ENCODE measurements around the gene RNF150. TPM values are rescaled to one million over a fixed set of nuclear protein-coding genes. Genes with fewer than 3 reads are reported as not detected.

Gene RNF150
- total RNA-seq, 1 donor from 2014 or later: 31.2 TPM

DNA sequence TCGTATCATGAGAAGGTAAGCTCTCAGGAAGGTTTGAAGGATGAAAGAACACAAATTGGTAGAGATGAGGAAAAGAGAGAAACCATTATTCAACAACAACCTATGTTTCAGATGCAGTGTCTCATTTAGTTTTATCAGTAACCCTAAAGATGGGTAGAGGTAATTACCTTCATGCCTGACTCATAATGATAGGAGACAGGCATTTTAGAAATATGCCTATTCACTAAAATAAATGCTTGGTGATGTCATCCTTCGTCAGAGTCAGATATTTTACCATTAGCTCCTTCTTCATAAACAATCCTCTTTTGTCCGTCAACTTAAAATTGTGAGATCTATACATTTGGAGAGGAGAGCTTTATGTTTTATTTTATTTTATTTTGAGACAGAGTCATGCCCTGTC, 21.5 kb upstream of the RNF150 start:
- H3K27me3 ChIP-seq: no peaks in the 10 kb centered on the region
- TF ChIP-seq, protein P1, sequence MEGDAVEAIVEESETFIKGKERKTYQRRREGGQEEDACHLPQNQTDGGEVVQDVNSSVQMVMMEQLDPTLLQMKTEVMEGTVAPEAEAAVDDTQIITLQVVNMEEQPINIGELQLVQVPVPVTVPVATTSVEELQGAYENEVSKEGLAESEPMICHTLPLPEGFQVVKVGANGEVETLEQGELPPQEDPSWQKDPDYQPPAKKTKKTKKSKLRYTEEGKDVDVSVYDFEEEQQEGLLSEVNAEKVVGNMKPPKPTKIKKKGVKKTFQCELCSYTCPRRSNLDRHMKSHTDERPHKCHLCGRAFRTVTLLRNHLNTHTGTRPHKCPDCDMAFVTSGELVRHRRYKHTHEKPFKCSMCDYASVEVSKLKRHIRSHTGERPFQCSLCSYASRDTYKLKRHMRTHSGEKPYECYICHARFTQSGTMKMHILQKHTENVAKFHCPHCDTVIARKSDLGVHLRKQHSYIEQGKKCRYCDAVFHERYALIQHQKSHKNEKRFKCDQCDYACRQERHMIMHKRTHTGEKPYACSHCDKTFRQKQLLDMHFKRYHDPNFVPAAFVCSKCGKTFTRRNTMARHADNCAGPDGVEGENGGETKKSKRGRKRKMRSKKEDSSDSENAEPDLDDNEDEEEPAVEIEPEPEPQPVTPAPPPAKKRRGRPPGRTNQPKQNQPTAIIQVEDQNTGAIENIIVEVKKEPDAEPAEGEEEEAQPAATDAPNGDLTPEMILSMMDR (IDR thresholded peaks at IDR 0.05): no peak
- H3K4me1 ChIP-seq: no peaks in the 10 kb centered on the region
- no peak overlapping the region for H3K27ac ChIP-seq
- H3K4me3 ChIP-seq: no peak overlapping the region
- H3K9me3 ChIP-seq: no peaks in the 10 kb centered on the region
- H3K36me3 ChIP-seq: no peaks in the 10 kb centered on the region
- no peak for DNase-seq (ENCODE audit: low spot score in 2 of 2)
- intact Hi-C loops (cut with DNase I): no loop called here

DNA sequence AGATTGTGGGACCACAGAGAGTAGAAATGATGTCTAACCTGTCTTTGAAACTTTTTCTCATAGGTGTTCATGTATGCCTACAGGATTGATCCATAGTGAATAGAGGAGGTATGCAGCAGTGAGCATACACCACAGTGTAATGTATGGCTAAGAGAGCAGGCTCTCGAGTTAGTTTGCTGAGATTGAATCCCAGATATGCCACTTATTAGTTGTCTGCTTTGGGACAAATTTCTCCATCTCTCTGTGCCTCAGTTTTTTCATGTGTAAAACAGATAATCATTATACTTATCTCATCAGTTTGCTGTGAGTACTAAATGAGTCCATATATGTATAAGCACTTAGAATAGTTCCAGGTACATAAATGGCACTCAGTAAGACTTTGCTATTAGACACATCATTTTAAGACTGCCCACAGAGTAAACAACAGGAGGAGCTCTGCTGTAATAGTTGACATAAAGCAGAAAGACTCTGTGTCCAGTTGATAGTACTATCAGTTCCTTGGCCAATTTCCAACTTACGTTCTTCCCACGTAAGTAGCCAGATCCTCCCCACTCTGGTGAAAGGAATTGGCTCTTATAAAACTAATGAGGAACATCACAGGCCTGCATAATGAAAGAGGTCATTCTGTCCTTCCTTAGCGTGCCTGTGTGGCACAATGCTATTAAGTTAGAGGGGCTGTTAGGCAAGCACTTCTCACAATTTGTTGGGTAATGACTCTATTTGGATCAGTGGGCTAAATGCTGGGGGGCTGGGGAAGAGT, 20.7 kb upstream of the RNF150 start:
- H3K27ac ChIP-seq: no peak overlapping the region

DNA sequence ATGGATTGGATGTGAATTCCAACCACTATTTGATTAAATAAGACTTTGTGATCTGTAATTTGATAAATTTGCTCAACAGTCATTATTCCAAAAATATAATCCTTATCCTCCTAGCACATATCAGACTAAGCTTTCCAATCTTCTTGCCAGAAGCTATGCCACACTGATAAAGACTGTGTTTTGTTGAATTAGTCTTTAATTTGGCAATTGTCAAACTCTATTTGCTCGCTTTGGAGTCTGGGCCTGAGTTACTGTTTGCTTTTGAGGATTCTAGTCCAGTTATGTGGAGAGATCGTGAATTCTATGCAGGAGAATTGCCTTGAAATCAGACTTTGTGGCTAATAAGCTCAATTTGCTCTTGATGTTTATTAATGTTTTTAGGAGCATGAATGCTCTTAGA, 10.9 kb upstream of the RNF150 start:
- intact Hi-C loops (cut with DNase I): no loop called here
- Histone ChIP-seq H3K36me3 (no peaks in the 10 kb centered on the region), H3K27me3 (no peaks in the 10 kb centered on the region), H3K4me1 (no peaks in the 10 kb centered on the region), H3K9me3 (no peaks in the 10 kb centered on the region), H3K4me3 (no peak overlapping the region), H3K27ac (no peak overlapping the region)
- DNase-seq (ENCODE audit: low spot score in 2 of 2): no peak
- TF ChIP-seq, protein P1 (IDR thresholded peaks at IDR 0.05): no peak

More for the DNA sequence above, 20.7 kb upstream of the RNF150 start:
- Histone ChIP-seq H3K9me3 (no peaks in the 10 kb centered on the region), H3K27me3 (no peaks in the 10 kb centered on the region), H3K4me3 (no peak overlapping the region), H3K4me1 (no peaks in the 10 kb centered on the region), H3K36me3 (no peaks in the 10 kb centered on the region)
- intact Hi-C loops (cut with DNase I): no loop called here
- DNase-seq (ENCODE audit: low spot score in 2 of 2): no peak
- TF ChIP-seq, protein P1 (IDR thresholded peaks at IDR 0.05): no peak

DNA sequence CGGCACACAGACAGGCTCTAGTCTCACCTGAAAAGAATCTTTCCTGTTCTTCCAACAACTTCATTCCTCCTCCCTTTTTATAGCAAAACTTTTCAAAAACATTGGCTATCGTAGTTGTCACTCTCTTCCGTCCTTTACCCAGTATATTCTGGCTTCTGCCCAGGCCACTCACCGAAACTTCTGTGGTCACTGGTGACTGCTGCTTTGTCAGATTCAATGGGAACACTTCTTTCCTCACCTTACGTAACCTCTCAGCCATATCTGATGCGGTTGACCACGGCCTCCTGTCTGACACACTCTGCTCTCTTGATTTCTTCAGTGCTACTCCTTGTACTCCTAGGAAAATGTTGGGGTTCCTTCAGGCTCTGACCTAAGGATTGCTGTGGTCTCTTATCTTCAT, 9.2 kb upstream of the RNF150 start:
- H3K27ac ChIP-seq: no peak overlapping the region
- H3K9me3 ChIP-seq: no peaks in the 10 kb centered on the region
- no peaks in the 10 kb centered on the region for H3K27me3 ChIP-seq
- no peak overlapping the region for H3K4me3 ChIP-seq
- H3K36me3 ChIP-seq: no peaks in the 10 kb centered on the region
- H3K4me1 ChIP-seq: no peaks in the 10 kb centered on the region
- intact Hi-C loops (cut with DNase I): no loop called here
- TF ChIP-seq, protein P1 (IDR thresholded peaks at IDR 0.05): no peak
- DNase-seq (ENCODE audit: low spot score in 2 of 2): no peak

DNA sequence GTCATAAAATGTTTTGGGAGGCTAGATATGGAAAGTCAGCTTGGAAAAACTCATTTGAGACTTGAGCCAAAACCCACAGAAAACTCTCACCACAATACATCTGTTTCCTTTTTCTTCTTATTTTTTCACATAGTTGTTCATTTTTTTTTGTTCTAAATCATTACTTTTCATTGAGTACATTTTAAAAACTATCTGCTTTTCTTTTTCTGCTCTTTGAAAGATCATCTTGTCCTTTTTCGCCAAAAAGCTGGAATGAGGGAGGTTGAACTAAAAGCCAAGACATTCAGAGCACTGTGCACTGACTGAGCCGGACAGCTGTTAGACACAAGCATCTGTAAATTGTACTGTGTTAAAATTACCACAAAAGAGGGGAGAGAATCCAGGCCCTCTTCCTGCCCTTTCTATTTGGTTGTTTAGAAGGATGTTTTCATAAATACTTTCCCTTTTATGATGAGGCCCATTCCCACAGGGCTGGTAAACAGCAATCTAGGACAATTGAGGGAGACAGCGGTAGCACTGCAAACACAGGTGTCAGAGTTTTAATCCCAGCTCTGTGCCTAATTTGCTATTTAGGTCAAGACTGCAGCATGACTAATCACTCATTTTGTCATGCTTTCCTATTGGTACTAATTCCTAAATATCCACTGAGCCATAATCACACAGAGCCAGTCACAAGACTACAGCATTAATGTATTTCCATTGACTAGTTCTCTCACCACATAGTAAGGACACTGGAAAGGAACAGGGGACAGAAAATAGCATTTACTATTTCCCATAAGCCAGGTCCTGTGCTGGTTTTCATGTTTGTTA, 7.3 kb upstream of the RNF150 start:
- Histone ChIP-seq H3K36me3 (no peaks in the 10 kb centered on the region), H3K4me1 (no peaks in the 10 kb centered on the region), H3K27ac (no peak overlapping the region), H3K9me3 (no peaks in the 10 kb centered on the region), H3K4me3 (no peak overlapping the region), H3K27me3 (no peaks in the 10 kb centered on the region)
- no peak for DNase-seq (ENCODE audit: low spot score in 2 of 2)
- intact Hi-C loops (cut with DNase I): no loop called here
- TF ChIP-seq, protein P1 (IDR thresholded peaks at IDR 0.05): no peak

Measured in ascending aorta (tissue), 2 donors.